Skeletal muscle tissue (tissue), 4 donors: ENCODE data around the gene CARMIL1. TPM values are rescaled to one million over a fixed set of nuclear protein-coding genes. Genes with fewer than 3 reads are reported as not detected.

Experiments
- H3K27ac ChIP-seq: one replicate; pipeline ENCODE4 v1.7.0; 2013; ENCODE audit warnings: mild to moderate bottlenecking, low read depth, low read length, inconsistent platforms
- H3K27me3 ChIP-seq, 3 donors: one replicate each; pipeline ENCODE4 v1.7.0; 2013; ENCODE audit warnings: low read length in 3 of 3; ENCODE audit not compliant: control insufficient read depth in 3 of 3, insufficient read depth in 3 of 3
- H3K36me3 ChIP-seq, 3 donors: one replicate each; pipeline ENCODE4 v1.7.0; 2013; ENCODE audit warnings: low read length in 3 of 3; ENCODE audit not compliant: control insufficient read depth in 3 of 3, insufficient read depth in 3 of 3
- H3K4me1 ChIP-seq, 3 donors: one replicate each; pipeline ENCODE4 v1.7.0; 2013; ENCODE audit warnings: low read length in 3 of 3, mild to moderate bottlenecking in 3 of 3; ENCODE audit not compliant: control insufficient read depth in 3 of 3, insufficient read depth in 3 of 3
- H3K4me3 ChIP-seq, 3 donors: one replicate each; pipeline ENCODE4 v1.7.0; 2013; ENCODE audit warnings: low read length in 3 of 3
- H3K9ac ChIP-seq, 3 donors: one replicate each; pipeline ENCODE4 v1.7.0; 2013; ENCODE audit warnings: low read length in 3 of 3, mild to moderate bottlenecking in 3 of 3, moderate library complexity in 2 of 3, low read depth in 1 of 3
- H3K9me3 ChIP-seq, 3 donors: one replicate each; pipeline ENCODE4 v1.7.0; 2013; ENCODE audit warnings: low read length in 3 of 3; ENCODE audit not compliant: control insufficient read depth in 3 of 3
- total RNA-seq: library from RNA; depleted of rRNA; stranded (reverse); fragments of >200 nt; gene quantifications from one replicate; pipeline ENCODE4 v1.2.3, GENCODE V29; 2014
- donor health status: Osteomylitis.

Gene CARMIL1
- total RNA-seq, 1 donor from 2014 or later = 4.7 TPM

DNA sequence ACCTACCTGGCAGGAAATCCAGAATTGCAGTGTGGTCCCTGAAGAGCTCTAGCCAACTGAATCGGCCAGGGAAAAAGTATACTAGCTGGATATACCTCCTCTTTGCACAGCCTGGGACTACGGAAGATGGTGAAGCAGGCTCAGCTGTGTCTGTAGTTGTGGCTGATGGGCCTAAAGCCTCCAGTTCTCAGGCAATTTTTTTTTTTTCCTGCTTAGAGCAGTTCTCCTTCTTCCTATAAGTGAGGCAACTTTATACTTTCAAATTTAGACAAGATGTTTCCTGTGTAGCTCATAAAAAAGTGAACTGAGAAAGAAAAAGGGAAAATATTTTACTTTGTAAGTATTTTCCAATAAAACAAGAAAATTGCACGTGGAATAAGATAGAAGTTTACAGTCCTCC lies 172.9 kb downstream of the CARMIL1 start:
- no peaks in the 10 kb centered on the region for H3K27me3 ChIP-seq
- no peaks in the 10 kb centered on the region for H3K36me3 ChIP-seq
- no peak overlapping the region for H3K9ac ChIP-seq
- H3K9me3 ChIP-seq = no peaks in the 10 kb centered on the region
- no peak overlapping the region for H3K4me3 ChIP-seq
- H3K4me1 ChIP-seq = no peaks in the 10 kb centered on the region
- no peak overlapping the region for H3K27ac ChIP-seq

DNA sequence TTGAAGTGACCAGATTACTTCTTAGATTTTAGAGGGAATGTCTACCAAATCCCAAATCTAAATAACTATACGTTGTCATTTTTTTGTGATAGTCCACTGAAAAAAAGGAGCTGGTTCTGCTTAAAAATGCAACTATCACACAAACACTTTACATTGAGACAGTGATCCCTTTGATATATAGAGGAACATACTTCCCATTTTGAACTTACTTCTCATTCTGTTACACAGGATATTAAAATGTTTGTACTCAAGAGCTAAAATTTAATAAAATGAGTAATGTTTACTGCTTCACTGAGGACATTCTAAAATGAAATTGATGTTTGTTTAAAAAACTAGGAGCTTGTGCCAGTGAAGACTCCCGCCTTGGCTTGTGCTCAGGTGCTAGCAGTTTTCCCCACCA lies 174.1 kb downstream of the CARMIL1 start:
- no peaks in the 10 kb centered on the region for H3K27me3 ChIP-seq
- H3K4me1 ChIP-seq = no peaks in the 10 kb centered on the region
- no peak overlapping the region for H3K27ac ChIP-seq
- H3K4me3 ChIP-seq = no peak overlapping the region
- H3K36me3 ChIP-seq = no peaks in the 10 kb centered on the region
- H3K9me3 ChIP-seq = no peaks in the 10 kb centered on the region
- no peak overlapping the region for H3K9ac ChIP-seq

DNA sequence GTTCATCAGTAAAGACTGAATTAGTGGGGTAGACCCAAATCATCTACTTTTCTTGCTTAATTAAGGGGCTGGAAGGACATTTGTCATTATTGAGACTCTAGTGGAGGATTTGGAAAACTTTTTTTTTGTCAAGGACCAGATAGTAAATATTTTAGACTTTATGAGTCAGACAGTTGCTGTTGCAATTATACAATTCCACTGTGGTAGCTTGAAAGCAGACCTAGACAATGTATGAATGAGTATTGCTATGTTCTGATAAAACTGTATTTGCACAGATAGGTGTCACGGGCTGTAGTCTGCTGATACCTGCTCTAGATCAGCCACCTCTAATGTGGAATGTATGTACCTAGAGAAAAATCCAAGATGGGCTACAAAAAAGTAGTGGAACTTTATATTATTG lies 175.0 kb downstream of the CARMIL1 start:
- Histone ChIP-seq H3K27ac (no peak overlapping the region), H3K27me3 (no peaks in the 10 kb centered on the region), H3K36me3 (no peaks in the 10 kb centered on the region), H3K4me1 (no peaks in the 10 kb centered on the region), H3K9ac (no peak overlapping the region), H3K9me3 (no peaks in the 10 kb centered on the region), H3K4me3 (no peak overlapping the region)

DNA sequence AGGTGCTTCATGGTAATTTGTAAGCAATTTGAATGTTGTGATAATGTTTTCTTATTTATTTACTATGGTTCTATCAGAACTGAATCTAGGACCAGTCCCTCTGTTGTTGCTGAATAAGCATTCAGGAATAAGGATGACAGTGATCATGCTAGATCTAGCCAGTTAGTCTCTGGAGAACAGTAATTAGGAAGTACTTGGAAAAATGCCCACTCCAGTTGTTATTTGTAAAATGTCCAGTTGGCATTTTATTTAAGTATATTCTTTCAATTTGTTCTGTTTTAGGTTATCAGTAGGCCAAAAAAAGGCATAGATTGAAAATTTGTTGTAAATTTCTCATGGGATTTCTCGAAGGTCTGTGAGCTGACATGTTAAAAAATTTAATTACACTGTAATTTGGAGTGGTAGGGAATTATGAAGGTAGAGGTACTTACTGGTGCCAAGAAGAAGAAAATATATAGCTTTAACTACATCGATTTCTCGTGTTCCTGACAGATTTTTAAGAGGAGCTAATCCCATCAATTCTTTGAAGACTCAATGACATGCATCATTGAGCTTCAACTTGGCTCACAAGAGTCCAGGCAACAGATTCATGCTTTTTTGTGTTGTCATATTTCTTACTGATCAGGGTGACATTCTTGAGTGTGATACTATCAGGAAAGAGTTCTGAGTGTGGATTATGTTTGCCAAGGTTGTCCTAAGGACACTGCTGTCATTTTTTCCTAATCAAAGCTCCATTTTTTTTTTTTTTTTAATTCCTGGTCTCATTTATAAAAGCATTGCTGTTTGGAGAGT lies 177.3 kb downstream of the CARMIL1 start:
- Histone ChIP-seq H3K9me3 (no peaks in the 10 kb centered on the region), H3K36me3 (no peaks in the 10 kb centered on the region), H3K27me3 (no peaks in the 10 kb centered on the region), H3K4me3 (no peak overlapping the region), H3K4me1 (no peaks in the 10 kb centered on the region), H3K27ac (no peak overlapping the region), H3K9ac (no peak overlapping the region)

DNA sequence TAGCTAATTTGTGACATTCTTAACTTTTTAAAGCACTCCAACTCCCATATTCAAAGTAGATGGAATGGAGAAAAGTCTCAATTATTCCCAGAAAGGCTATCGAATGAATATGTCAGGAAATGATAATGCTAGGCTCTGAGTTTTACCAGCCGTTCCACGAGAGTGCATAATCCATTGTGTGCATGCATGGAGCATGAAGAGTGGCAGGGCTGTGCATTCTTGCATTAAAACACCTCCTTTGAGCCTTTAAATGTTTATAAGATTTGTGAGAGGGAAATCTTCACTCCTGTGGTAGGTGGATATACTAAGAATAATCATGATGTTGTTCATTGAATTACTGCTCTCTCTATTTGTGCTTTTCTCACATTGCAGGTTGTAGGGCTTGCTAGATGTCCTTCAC lies 178.3 kb downstream of the CARMIL1 start:
- Histone ChIP-seq H3K36me3 (no peaks in the 10 kb centered on the region), H3K27ac (no peak overlapping the region), H3K9ac (no peak overlapping the region), H3K4me1 (no peaks in the 10 kb centered on the region), H3K27me3 (no peaks in the 10 kb centered on the region), H3K9me3 (no peaks in the 10 kb centered on the region), H3K4me3 (no peak overlapping the region)

DNA sequence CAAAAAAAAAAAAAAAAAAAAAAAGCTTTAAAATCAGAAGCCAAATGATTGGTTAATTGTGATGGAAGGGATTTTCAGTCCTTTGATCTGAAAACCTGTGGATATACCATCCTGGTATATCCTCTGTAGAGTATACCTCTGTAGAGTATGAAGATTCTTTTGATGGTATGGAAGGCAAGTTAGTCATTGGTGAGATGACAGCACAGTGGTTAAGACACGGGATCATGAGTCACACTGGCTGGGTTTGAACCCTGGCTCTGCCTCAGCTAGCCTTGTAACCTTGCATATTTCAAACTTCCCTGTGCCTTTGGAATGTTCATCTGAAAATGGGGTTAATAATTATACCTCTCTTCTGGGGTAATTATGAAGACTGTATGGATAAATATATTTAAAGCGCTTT lies 179.3 kb downstream of the CARMIL1 start:
- H3K27me3 ChIP-seq = no peaks in the 10 kb centered on the region

DNA sequence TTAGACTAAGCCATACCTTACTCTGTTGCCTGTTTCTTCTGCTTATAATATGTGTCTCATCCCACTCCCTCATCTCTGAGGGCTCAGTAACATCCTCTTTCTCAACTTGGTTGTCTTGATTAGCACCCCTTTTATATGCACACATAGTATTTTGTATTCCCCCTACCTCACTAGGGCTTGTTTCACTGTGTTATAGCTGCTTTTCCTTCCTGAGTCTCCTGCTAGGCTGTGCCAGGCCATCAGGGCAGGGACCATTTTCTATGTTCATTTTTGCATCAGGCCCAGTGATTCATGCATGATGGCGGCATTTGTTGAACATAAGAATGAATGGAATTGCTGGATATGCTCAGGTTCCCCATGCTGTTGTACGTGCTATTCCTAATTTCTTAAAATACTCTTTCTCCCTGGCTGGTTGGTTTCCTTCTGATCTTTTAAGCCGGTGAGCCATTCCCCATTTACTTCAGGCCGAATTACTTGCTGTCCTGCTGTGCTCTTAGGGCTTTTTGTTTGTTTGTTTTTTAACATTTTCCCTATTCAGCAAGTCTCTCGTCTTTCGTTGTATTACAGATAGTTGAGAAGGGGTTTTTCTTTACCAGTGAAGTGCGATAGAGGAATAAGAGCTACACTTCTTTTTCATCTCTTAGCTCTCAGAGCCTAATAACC lies 183.2 kb downstream of the CARMIL1 start:
- H3K4me1 ChIP-seq = no peaks in the 10 kb centered on the region
- no peak overlapping the region for H3K9ac ChIP-seq
- no peaks in the 10 kb centered on the region for H3K9me3 ChIP-seq
- H3K4me3 ChIP-seq = no peak overlapping the region
- no peaks in the 10 kb centered on the region for H3K27me3 ChIP-seq
- H3K27ac ChIP-seq = no peak overlapping the region
- H3K36me3 ChIP-seq = no peaks in the 10 kb centered on the region

More for the DNA sequence above, 179.3 kb downstream of the CARMIL1 start:
- Histone ChIP-seq H3K9me3 (no peaks in the 10 kb centered on the region), H3K9ac (no peak overlapping the region), H3K4me3 (no peak overlapping the region), H3K4me1 (no peaks in the 10 kb centered on the region), H3K36me3 (no peaks in the 10 kb centered on the region), H3K27ac (no peak overlapping the region)

DNA sequence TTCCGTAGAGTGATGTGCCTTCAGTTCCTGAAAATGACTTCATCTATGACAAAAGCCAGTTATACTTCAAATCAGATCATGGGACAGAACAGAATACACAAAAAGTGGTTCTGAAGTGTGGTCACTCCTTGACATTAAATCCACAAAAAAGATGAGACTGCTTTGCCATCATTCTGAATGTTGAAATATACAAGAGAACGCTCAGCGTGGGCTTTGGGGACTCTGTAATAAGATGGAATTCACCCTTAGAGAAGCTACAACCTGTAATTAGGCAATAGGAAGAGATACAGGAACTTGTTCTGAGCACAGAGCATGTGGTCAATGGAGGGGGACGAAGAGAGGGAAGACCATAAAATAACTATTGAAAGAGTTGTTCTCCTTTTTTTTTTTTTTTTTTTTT lies 184.3 kb downstream of the CARMIL1 start:
- H3K4me3 ChIP-seq = no peak overlapping the region
- H3K27ac ChIP-seq = no peak overlapping the region
- H3K36me3 ChIP-seq = no peaks in the 10 kb centered on the region
- H3K9ac ChIP-seq = no peak overlapping the region
- H3K4me1 ChIP-seq = no peaks in the 10 kb centered on the region
- no peaks in the 10 kb centered on the region for H3K9me3 ChIP-seq
- no peaks in the 10 kb centered on the region for H3K27me3 ChIP-seq

DNA sequence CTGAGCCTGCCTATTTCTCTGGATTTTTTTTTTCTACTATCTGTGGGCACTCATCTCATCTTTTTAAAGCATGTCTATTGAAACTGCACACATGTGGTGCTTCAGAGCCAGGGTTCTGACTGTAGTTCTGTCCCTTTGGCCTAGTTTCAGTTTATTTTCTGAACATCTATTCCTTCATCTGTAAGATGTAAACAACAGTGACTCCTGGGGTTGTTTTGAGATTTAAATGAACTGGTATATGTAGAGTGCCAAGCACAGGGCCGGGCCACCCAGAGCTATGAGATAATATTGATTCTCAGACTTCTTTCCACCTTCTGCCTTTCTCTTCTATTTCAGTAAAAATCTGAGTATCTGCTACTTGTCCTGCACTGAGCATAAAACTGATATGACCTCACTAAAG lies 185.1 kb downstream of the CARMIL1 start:
- H3K36me3 ChIP-seq = no peaks in the 10 kb centered on the region
- no peaks in the 10 kb centered on the region for H3K27me3 ChIP-seq
- no peak overlapping the region for H3K4me3 ChIP-seq
- no peak overlapping the region for H3K9ac ChIP-seq
- no peaks in the 10 kb centered on the region for H3K9me3 ChIP-seq
- no peaks in the 10 kb centered on the region for H3K4me1 ChIP-seq
- H3K27ac ChIP-seq = no peak overlapping the region

DNA sequence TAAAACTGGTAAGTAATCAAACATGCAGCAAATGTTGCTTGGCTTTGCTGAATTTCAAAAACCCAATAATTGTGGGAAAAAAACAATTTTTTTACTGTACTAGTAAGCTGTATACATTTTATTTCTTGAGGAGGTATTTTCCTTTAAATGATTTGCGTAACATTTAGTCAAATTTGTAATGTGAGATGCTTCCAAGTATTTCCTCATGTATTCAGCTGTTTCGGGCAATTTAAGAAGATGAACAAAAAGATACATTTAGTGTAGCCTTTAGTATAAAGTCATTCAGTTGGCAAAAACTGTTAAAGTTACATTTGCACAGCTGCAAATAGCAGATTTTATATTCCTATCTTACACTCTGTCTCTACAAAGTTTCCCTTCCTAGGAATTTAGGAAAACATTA lies 186.8 kb downstream of the CARMIL1 start:
- no peaks in the 10 kb centered on the region for H3K9me3 ChIP-seq
- H3K36me3 ChIP-seq = no peaks in the 10 kb centered on the region
- H3K27me3 ChIP-seq = no peaks in the 10 kb centered on the region
- no peaks in the 10 kb centered on the region for H3K4me1 ChIP-seq
- no peak overlapping the region for H3K27ac ChIP-seq
- H3K9ac ChIP-seq = no peak overlapping the region
- no peak overlapping the region for H3K4me3 ChIP-seq
